Measurements from ENCODE around the gene RHBDD1.
A peak's percentile ranks its signal among the peaks of the same experiment; 100 is the strongest.

Gene RHBDD1

DNA sequence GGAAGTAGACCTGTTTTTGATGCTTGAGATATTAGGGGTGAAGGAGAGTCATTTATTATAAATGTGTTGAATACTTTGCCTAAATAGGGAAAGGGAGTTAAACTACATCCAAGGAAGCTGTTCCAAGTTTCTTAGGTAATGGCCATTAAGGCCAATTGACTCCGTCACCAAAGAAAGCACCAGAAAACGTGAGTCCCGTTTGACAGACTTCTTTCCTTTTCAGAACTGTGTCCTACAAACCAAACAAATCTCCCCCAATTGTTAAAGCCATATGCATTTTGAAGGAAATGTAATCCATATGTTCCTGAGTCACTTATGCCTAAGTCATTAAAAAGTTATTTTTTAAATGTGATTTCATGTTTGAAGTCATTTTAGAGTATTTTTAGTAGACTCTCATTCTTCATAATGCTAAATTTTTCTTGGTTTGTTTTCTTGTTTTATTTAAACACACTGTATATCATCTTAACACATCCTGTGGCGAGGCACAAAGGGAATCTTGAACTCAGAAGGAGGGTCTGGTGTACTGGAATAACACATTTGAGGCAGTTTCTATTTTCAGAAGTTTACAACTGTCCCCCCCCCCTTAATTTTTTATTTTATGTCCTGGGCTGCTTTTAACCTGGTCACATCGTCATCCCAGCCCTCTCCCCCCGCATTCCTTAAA lies 133.7 kb downstream of the RHBDD1 start:
- peak; percentile 82 for DNase-seq (ENCODE audit: extremely low read depth, low read depth)
- H3K4me3 ChIP-seq (replicated peaks; ENCODE audit: low read depth, low read length): 0 out of 2 replicates have a peak overlapping the region, but pooled peaks have one; percentile 0
- TF ChIP-seq, protein P1, sequence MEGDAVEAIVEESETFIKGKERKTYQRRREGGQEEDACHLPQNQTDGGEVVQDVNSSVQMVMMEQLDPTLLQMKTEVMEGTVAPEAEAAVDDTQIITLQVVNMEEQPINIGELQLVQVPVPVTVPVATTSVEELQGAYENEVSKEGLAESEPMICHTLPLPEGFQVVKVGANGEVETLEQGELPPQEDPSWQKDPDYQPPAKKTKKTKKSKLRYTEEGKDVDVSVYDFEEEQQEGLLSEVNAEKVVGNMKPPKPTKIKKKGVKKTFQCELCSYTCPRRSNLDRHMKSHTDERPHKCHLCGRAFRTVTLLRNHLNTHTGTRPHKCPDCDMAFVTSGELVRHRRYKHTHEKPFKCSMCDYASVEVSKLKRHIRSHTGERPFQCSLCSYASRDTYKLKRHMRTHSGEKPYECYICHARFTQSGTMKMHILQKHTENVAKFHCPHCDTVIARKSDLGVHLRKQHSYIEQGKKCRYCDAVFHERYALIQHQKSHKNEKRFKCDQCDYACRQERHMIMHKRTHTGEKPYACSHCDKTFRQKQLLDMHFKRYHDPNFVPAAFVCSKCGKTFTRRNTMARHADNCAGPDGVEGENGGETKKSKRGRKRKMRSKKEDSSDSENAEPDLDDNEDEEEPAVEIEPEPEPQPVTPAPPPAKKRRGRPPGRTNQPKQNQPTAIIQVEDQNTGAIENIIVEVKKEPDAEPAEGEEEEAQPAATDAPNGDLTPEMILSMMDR (IDR thresholded peaks at IDR 0.05; ENCODE audit: low read depth, low read length, missing control alignments): no peak

- no peak overlapping the region for H3K4me3 ChIP-seq (replicated peaks; ENCODE audit: low read depth, low read length)
- no peak for DNase-seq (ENCODE audit: extremely low read depth, low read depth)
- TF ChIP-seq, protein P1 (IDR thresholded peaks at IDR 0.05; ENCODE audit: low read depth, low read length, missing control alignments): no peak
These were observed 134.5 kb downstream of the RHBDD1 start for GRCh38 chr2:226970362-226970761.

GRCh38 chr2:226971084-226971483 lies 135.2 kb downstream of the RHBDD1 start:
- DNase-seq (ENCODE audit: extremely low read depth, low read depth): no peak
- TF ChIP-seq, protein P1 (IDR thresholded peaks at IDR 0.05; ENCODE audit: low read depth, low read length, missing control alignments): no peak
- H3K4me3 ChIP-seq (replicated peaks; ENCODE audit: low read depth, low read length): no peak overlapping the region

- no peak overlapping the region for H3K4me3 ChIP-seq (replicated peaks; ENCODE audit: low read depth, low read length)
- TF ChIP-seq, protein P1 (IDR thresholded peaks at IDR 0.05; ENCODE audit: low read depth, low read length, missing control alignments): no peak
- DNase-seq (ENCODE audit: extremely low read depth, low read depth): no peak
These were observed 135.9 kb downstream of the RHBDD1 start for GRCh38 chr2:226971770-226972169.

DNA sequence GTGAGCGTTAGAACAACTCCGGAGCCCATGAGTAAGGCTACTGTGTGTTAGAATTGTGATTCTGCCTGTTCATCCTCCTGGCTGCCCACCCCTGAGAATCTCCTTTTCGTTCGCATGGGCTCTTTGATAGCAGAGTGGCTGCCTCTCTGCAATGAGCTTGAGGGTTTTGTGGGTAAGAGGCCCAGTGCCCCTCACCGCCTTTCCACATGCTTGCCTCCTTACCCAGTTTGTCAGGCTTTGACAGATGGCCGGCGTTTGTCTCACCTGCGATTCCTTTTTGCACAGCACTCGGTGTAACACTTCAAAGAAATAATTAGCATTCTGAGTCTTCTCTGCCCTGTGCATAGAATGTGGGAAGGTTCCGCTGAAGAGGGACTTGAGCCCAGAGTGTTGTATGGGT lies 138.0 kb downstream of the RHBDD1 start:
- TF ChIP-seq, protein P1 (IDR thresholded peaks at IDR 0.05; ENCODE audit: low read depth, low read length, missing control alignments): no peak
- H3K4me3 ChIP-seq (replicated peaks; ENCODE audit: low read depth, low read length): no peak overlapping the region
- DNase-seq (ENCODE audit: extremely low read depth, low read depth): no peak

DNA sequence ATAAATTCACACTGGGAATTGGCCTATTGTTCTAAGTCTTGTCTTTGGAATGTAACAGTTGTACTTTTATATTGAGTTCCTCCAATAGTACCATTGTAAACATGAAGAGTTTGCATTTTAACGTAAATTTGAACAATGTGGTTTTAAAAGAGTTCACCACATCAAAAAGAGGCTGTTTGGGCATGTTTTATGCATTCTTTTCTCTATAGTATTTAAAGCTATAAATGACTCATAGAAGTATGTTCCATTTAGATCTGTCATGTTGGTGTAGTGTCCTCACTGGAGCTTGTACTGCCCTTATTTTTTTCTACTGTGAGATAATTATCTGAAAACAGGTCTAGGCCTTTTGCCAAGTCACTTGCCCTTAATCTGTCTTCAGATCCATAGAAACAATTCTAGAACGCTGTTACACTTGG lies 141.9 kb downstream of the RHBDD1 start:
- peak; percentile 93 for DNase-seq (ENCODE audit: extremely low read depth, low read depth)
- no peak overlapping the region for H3K4me3 ChIP-seq (replicated peaks; ENCODE audit: low read depth, low read length)
- TF ChIP-seq, protein P1 (IDR thresholded peaks at IDR 0.05; ENCODE audit: low read depth, low read length, missing control alignments): no peak

GRCh38 chr2:226978300-226978699 lies 142.4 kb downstream of the RHBDD1 start:
- TF ChIP-seq, protein P1 (IDR thresholded peaks at IDR 0.05; ENCODE audit: low read depth, low read length, missing control alignments): no peak
- no peak for DNase-seq (ENCODE audit: extremely low read depth, low read depth)
- no peak overlapping the region for H3K4me3 ChIP-seq (replicated peaks; ENCODE audit: low read depth, low read length)

Measured in HFF-Myc (cell line).